ENCODE results near the gene PNLIPRP1.

DNA sequence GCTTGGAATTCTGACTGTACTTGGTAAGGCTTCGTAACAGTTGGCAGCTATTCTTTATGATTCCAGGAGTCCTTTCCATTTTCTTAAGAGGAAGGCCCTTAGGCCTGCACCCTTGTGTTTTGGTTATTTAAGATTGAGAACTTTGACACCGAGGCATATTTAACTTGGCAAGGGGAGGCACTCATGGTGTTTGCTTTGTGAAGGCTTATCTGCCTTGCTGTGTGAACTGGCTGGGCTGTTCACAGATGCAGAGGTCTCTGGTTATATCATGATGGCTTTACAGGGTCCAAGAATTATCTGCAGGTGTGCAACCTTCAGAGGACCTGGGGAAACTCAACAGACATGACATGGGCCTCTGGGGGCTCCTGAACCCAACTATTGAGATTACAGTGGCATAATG is 833 bp upstream of the PNLIPRP1 start:
- TF ChIP-seq, protein P1, sequence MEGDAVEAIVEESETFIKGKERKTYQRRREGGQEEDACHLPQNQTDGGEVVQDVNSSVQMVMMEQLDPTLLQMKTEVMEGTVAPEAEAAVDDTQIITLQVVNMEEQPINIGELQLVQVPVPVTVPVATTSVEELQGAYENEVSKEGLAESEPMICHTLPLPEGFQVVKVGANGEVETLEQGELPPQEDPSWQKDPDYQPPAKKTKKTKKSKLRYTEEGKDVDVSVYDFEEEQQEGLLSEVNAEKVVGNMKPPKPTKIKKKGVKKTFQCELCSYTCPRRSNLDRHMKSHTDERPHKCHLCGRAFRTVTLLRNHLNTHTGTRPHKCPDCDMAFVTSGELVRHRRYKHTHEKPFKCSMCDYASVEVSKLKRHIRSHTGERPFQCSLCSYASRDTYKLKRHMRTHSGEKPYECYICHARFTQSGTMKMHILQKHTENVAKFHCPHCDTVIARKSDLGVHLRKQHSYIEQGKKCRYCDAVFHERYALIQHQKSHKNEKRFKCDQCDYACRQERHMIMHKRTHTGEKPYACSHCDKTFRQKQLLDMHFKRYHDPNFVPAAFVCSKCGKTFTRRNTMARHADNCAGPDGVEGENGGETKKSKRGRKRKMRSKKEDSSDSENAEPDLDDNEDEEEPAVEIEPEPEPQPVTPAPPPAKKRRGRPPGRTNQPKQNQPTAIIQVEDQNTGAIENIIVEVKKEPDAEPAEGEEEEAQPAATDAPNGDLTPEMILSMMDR (IDR thresholded peaks at IDR 0.05), result no peak
- no peak for TF ChIP-seq POLR2A (IDR thresholded peaks at IDR 0.05)
